AG08395 (cell line): Measurements from ENCODE around the gene MATN1.

ENCODE experiments used
- DNase-seq: peaks from one replicate; pipeline ENCODE4 v3.0.0; 2012; ENCODE audit warnings: mixed read lengths, low spot score

Gene MATN1

DNA sequence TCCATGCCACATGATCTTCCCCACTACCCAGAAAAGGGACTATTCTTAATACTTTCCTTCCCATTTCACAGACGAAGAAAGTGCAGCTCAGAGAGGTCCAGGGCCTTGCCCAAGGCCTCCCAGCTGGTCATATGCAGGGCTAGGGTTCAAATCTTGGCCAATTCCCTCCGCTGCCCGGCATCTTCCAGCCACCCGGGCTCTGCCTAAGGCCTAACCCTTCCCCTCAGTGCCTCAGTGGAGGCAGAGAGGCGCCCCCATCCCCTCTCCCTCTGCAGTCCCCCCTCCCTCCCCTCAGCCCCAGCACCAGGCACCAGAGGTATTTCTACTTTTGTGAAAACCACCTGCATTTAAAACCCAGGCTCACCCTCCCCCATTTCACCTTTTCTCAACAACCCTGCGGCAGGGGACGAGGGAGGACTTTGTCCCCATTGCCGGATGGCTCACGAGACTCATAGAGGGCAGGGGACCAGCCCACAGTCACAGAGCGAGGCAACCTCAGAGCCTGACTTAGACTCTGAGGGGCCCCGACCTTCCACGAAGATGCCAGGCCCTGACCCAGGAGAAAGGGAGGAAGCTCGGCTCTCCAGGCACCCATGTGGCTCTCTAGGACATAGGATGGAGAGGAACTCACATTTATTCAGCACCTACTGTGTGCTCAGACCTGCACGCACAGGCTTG, 21.9 kb upstream of the MATN1 start:
- no peak for DNase-seq

- peak; percentile 41 for DNase-seq
Measured at GRCh38 chr1:30744060-30744756, 20.8 kb upstream of the MATN1 start.

DNA sequence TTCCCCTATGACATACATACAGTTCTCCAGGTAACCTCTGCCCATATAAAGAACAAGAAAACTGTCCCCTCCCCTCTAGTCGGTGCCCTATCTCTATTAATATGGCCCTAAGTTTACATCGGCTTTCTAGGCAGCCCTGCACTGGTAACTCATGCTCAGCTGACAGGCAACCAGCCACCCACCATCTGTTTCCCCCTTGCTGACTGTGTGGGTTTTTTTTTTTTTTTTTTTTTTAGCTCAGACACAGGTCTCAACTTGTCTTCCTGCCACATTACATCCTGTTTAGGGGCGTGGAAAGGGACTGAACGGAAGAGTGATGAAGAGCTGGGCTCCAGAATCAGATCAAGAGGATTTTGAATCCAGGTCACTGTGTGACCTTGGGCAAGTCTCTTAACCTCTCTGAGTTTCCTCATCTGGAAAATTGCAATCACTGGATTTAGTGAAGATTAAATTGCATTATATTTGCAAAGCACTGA, 20.2 kb upstream of the MATN1 start:
- no peak for DNase-seq

DNA sequence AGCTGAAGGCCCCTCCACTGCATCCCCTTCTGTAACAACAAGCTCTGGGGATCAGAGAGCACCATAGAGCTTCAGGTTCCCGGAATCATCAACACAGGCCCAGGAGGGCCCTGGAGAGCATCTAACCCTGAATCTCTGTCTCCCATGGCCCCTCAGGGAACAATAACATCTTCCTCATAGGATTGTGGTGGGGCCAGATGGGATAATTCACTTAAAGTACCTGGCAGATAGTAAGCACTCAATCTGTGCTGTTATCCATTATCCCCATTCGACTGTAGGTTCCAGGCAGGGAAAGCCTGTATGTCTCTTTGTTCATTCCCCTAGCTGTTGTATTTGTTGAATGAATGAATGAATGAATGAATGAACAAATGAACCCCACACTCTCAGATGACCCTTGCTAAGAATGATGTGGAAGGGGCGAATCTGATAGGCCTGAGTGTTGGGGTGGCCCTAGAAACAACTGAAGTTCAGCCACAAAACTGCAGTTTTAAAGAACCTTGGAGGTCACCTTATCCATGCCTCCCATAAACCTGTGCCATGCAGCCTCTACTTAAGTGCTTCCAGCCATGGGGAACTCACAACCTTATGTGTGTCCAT, 19.7 kb upstream of the MATN1 start:
- DNase-seq, result no peak

DNA sequence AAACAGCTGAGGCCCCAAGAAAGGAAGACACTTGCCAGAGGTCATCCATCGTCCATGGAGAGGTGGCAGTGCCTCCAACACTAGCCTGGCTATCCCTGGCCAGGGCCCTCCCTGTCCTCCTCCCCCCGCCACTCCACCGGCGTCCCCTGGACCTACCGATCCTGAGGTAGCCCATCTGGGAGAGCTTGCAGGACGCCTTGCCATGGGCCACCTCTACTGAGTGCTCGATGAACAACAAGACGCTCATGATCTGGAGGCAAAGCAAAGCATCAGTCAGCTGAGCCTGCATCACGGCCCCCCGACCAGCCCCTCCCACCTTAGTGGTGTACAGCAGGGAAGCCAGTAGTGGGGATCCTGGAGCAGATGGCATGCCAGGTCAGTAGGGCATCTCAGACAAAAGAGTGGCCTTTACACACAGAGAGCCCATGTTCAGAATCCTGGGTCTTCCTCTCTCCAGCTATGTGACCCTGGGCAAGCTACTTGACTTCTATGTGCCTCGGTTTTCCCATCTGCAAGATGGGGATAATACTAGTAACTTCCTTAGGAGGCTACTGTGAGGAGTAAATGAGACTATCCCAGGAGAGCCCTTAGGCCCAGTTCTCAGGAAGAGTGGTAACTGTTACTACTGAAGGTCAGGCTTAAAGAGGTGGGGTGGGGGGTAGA, 19.0 kb upstream of the MATN1 start:
- DNase-seq, result no peak

DNA sequence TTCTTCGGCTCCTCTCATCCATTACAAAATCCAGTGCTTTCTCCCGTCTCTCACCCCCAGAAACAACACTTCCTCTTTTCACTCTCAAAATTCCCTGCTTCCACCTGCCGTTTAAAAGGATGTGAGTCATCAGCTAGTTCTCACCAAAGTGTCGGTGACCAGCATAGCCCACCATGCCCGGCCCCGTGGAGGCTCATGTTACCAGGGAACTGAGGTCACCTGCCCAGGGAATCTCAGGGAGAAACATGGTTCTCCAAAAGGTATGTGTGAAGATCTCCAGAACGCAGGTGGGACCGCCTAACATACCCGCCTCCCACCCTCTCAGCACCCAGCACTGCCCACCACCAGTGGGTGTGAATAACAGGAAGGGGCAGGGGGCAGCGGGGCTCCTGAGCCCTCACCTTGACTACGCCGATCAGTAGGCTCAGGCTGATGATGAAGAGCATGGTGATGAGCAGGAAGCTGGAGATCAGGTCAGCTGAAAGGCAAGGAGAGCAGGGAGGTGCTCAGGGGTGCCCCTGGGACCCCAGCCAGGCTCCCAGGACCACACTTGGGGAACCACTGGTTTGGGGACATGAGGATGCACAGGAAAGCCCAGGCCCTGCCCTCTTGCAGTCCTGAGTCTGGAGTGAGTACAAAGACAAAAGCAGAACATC, 18.0 kb upstream of the MATN1 start:
- no peak for DNase-seq

GRCh38 chr1:30740251-30741238, 17.2 kb upstream of the MATN1 start:
- DNase-seq, result no peak

GRCh38 chr1:30739601-30740000, 16.2 kb upstream of the MATN1 start:
- DNase-seq, result no peak

- DNase-seq, result no peak
Measured at GRCh38 chr1:30738715-30739559, 15.6 kb upstream of the MATN1 start.

DNA sequence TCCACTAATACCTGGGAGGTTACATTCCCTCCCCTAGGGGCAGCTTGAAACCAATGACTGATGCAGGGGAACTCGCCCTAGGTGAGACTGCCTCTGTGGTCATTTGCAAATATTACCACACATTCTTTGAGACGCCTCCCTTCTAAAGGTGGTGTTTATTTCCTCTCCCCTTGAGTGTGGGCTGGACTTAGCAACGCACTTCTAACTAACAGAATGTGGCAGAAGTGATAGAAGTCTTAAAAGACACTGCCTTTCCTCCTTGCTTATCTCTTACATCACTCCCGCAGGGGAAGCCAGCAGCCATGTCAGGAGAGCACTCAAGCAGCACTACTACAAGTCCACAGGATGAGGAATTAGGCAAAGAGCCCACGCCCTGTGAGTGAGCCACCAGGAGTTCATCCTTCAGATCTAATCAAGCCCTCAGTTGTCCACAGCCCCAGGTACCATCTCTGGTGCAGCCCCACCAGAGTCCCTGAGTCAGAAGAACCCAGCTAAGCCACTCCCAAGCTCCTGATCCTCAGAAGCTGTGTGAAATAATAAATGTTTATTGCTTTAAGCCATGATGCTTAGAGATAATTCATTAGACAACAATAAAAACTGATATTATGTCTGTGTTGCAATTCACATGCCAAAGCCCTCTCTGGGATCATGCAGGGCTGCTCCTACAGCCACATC, 14.8 kb upstream of the MATN1 start:
- no peak for DNase-seq

- DNase-seq, result no peak
Measured at GRCh38 chr1:30737357-30738039, 14.1 kb upstream of the MATN1 start.

DNA sequence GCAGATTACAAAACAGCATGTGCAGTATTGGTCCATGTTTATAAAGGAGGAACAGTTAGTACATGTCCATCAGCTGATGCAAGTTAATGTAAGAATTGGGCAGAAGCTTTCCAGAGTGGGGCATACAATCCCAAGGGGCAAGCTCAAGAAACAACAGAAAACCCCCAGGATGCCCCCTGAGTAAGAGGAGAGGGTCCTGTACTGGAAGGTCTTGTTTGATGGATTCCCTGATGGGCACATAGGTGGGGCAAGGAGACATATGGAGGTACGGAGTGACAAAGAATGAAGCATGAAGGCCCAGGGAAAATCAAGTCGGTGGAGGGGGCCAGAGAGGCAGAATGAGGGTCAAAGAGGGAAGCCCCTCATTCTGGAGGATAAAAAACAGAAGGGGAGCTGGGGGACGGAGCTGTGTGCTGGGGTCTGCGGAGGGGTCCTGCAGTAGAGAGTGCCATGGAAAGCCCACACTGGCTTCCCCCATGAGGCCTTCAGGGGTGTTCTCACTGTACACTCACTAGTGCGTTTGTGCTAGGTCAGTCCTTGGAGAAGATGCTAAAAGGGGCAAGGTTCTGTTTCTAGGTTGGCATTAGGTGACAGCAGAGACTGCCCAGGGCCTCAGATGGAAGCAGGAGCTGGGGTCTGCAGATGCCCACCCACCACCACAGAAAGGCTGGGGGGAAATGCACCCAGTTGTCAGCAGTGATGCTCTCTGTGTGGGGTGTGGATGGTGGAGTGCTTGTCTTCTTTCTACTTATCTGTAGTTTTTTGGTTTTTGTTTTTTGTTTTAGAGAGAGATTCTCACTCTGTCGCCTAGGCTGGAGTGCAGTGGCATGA, 12.5 kb upstream of the MATN1 start:
- no peak for DNase-seq

DNA sequence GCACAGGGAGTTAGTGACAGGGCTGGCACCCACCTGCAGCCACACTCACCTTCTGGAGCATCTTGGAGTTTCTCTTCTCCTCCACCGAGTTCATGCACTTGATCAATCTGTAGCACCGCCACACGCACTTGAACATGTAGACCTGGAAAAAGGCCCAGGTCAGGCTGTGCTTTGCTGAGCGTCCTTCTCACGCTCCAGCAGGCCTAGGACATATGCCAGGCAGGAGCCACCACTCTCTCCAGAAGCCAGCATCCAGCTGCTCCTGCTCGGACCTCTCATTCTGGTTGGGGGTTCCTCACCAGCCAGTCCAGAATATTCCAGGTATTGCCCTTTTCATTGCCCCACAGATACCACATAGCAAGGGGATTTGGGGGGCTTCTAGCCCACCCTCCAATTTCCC, 11.7 kb upstream of the MATN1 start:
- DNase-seq, result no peak

- no peak for DNase-seq
Measured at GRCh38 chr1:30734580-30734979, 11.2 kb upstream of the MATN1 start.

- DNase-seq, result no peak
Measured at GRCh38 chr1:30734106-30734505, 10.7 kb upstream of the MATN1 start.

DNA sequence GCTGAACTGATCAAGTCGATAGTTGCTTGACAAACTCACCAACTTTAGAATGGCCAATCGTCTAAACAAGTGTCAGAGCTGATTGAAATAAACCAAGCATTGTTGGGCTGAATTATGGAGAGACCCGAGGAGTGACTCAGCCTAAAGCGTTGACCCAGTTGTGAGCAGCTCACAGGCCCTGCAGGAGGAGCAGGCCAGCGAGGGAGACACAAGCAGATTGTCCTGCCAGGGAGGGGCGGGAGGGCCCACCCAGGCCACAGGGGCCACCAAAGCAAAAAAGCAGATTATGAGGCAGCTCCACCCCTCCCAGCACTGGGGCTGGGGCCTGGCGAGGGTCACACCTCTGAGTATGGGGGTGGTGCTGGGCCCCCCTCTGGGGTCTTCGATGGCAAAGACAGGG, 10.1 kb upstream of the MATN1 start:
- no peak for DNase-seq

DNA sequence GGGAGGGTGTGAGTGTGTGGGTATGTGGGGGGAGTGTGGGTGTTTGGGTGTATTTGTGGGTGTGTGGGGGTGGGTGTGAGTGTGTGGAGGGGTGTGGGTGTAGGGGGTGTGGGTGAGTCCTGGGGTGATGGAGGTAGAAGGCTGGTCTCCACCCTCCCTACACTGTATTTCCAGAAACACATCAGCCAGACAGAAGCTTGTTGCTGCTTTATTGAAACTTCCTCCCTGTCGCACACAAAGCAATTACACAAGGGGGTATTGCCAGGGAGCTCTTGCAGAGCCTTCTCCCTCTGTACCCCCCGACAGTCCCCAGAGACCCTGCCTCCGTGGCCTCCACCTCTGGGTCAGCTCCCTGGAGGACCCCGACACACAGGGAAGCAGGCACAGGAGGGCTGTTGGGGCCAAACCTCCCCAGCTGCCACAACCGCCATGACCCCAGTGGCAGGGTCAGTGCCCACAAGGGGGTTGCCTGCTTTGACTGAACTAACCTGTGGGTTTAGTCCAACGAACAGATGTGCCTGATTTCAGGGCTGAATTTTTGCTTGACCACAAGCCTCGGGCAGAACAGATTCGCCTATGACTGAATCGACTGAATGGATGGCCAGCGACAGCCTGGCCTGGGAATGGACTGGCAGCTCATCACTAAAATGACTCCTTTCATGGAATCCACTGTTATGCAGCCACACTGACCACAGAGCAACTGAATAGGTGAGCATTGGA, 9.1 kb upstream of the MATN1 start:
- DNase-seq, result peak; percentile 40
